ENCODE results near the gene NOX3.

The NOX3 gene

DNA sequence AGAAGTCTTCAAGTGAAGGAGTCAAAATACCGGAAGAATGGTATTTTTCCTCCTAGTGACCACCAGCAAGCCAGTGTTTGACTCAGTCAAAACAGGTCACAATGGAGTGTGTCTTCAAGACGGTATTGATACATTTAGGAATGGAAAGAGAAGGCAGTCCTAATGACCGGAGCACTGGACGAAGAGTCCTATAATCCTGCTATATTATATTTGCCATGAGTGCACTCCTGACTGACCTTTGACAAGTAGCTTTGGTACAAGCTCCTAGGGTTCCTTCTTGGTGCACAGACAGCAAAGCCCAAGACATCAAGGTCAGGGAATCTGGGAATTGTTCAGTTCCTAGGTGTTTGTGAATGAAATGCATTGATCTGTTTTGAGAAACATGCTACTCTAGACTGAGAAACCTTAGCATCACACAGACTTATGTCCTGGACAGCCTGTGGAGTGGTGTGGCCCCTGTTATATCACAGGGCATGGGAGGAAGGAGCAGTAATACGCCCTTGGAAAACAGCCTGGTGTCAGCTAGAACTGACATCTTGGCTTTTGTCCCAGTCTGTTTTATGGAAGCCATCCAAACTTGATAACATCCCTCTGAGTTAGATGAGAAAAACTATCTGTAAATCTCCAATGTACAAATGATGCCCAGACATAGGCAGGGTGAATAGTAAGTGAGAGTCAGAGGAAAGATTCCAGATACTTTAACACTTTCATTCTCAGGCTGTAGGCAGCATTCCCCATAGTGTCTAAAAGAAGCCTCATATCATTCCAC is 18.5 kb downstream of the NOX3 start:
- DNase-seq (ENCODE audit: low spot score) = no peak
- in situ Hi-C loops (cut with MboI; ENCODE audit: low sequenced_read_pairs, unreplicated experiment) = no loop called here
- TF ChIP-seq, protein P1, sequence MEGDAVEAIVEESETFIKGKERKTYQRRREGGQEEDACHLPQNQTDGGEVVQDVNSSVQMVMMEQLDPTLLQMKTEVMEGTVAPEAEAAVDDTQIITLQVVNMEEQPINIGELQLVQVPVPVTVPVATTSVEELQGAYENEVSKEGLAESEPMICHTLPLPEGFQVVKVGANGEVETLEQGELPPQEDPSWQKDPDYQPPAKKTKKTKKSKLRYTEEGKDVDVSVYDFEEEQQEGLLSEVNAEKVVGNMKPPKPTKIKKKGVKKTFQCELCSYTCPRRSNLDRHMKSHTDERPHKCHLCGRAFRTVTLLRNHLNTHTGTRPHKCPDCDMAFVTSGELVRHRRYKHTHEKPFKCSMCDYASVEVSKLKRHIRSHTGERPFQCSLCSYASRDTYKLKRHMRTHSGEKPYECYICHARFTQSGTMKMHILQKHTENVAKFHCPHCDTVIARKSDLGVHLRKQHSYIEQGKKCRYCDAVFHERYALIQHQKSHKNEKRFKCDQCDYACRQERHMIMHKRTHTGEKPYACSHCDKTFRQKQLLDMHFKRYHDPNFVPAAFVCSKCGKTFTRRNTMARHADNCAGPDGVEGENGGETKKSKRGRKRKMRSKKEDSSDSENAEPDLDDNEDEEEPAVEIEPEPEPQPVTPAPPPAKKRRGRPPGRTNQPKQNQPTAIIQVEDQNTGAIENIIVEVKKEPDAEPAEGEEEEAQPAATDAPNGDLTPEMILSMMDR (IDR thresholded peaks at IDR 0.05; ENCODE audit: borderline replicate concordance, control extremely low read depth, extremely low read depth, insufficient read depth, missing control alignments) = no peak

DNA sequence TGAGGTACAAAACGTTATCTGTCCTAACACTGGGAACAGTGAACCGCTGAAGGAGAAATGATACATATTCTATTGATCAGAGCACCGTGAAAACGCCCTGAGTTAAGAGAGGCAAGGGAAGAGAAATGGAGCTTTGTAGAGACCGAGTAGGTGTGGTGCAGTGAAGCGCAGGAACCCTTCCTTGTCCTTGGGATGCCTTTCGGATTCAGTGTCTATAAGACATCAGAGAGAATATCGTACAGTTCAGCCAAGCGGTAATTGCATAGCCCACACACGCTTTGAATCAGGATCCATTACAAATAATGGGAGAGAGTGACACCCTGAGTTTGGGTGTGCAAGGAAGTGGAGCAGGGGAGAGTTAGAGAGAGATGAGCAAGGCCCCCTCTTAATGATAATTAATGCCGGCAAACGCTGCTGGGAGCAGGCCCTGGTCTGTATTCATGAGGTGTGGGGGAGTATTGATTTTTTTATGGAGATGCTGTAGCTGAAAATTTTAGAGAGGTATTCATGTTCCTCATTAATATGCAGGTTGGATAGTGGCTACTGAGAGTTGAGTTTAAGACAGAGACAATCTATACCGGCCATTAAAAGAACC is 20.7 kb downstream of the NOX3 start:
- DNase-seq (ENCODE audit: low spot score) = no peak
- in situ Hi-C loops (cut with MboI; ENCODE audit: low sequenced_read_pairs, unreplicated experiment) = no loop called here
- TF ChIP-seq, protein P1 (IDR thresholded peaks at IDR 0.05; ENCODE audit: borderline replicate concordance, control extremely low read depth, extremely low read depth, insufficient read depth, missing control alignments) = no peak

GRCh38 chr6:155434096-155434495 is 21.5 kb downstream of the NOX3 start:
- TF ChIP-seq, protein P1 (IDR thresholded peaks at IDR 0.05; ENCODE audit: borderline replicate concordance, control extremely low read depth, extremely low read depth, insufficient read depth, missing control alignments) = no peak
- in situ Hi-C loops (cut with MboI; ENCODE audit: low sequenced_read_pairs, unreplicated experiment) = no loop called here
- DNase-seq (ENCODE audit: low spot score) = no peak

GRCh38 chr6:155432293-155432692 is 23.3 kb downstream of the NOX3 start:
- TF ChIP-seq, protein P1 (IDR thresholded peaks at IDR 0.05; ENCODE audit: borderline replicate concordance, control extremely low read depth, extremely low read depth, insufficient read depth, missing control alignments) = no peak
- in situ Hi-C loops (cut with MboI; ENCODE audit: low sequenced_read_pairs, unreplicated experiment) = no loop called here

DNA sequence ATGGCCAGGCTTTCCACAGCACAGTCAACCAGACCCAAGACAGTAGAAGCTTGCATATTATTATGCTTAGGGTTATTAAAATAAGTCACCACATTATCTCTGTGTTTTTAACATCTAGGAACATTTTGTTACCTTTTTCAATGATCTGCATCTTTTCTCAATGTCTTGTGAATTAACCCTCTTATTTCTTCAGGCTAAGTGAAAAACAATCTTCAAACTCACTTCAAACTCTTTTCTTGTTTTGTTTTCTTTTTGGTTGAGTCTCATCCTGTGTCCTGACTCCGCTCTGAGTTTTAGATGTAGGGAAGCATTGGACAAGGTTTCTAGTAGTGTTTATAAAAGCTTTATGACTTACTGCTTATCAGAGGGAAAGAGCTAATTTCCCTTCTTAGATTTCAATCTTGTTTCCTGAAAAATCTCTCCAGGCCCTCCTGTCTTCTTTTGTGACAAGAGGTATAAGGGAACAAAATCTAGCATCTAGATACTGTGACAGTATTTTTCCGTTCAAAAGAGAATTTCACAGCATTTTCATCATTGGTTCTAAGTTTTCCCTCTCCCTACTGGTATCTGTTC is 26.2 kb downstream of the NOX3 start:
- in situ Hi-C loops (cut with MboI; ENCODE audit: low sequenced_read_pairs, unreplicated experiment) = no loop called here
- TF ChIP-seq, protein P1 (IDR thresholded peaks at IDR 0.05; ENCODE audit: borderline replicate concordance, control extremely low read depth, extremely low read depth, insufficient read depth, missing control alignments) = no peak
- no peak for DNase-seq (ENCODE audit: low spot score)

More at GRCh38 chr6:155432293-155432692, 23.3 kb downstream of the NOX3 start:
- no peak for DNase-seq (ENCODE audit: low spot score)

GRCh38 chr6:155426408-155426945 is 29.2 kb downstream of the NOX3 start:
- TF ChIP-seq, protein P1 (IDR thresholded peaks at IDR 0.05; ENCODE audit: borderline replicate concordance, control extremely low read depth, extremely low read depth, insufficient read depth, missing control alignments) = no peak
- DNase-seq (ENCODE audit: low spot score) = no peak

More at GRCh38 chr6:155426408-155426945, 29.2 kb downstream of the NOX3 start:
- in situ Hi-C loops (cut with MboI; ENCODE audit: low sequenced_read_pairs, unreplicated experiment) = no loop called here
